Osteocyte (in vitro differentiated cells): ENCODE results near the gene SND1. TPM values are rescaled to one million over a fixed set of nuclear protein-coding genes. Genes with fewer than 3 reads are reported as not detected.

Experiments used
- DNase-seq: peaks from one replicate; pipeline ENCODE4 v3.0.0; 2021; ENCODE audit warnings: mixed read lengths; ENCODE audit not compliant: unreplicated experiment; ENCODE audit errors: extremely low spot score
- H3K27ac Mint-ChIP-seq: one replicate; pipeline ENCODE4 v1.8.0; 2021; ENCODE audit warnings: mild to moderate bottlenecking, mixed read lengths; ENCODE audit not compliant: unreplicated experiment
- H3K27me3 Mint-ChIP-seq: one replicate; pipeline ENCODE4 v1.8.0; 2021; ENCODE audit warnings: mixed read lengths; ENCODE audit not compliant: unreplicated experiment
- H3K36me3 Mint-ChIP-seq: one replicate; pipeline ENCODE4 v1.8.0; 2021; ENCODE audit warnings: mixed read lengths; ENCODE audit not compliant: unreplicated experiment
- H3K4me1 Mint-ChIP-seq: one replicate; pipeline ENCODE4 v1.8.0; 2021; ENCODE audit warnings: mixed read lengths; ENCODE audit not compliant: unreplicated experiment
- H3K4me3 Mint-ChIP-seq: one replicate; pipeline ENCODE4 v1.8.0; 2021; ENCODE audit warnings: mild to moderate bottlenecking, moderate library complexity, mixed read lengths; ENCODE audit not compliant: unreplicated experiment
- H3K9me3 Mint-ChIP-seq: one replicate; pipeline ENCODE4 v1.8.0; 2021; ENCODE audit warnings: mixed read lengths; ENCODE audit not compliant: unreplicated experiment
- total RNA-seq: library from RNA; stranded (reverse); gene quantifications from 2 replicates; pipeline ENCODE4 v1.2.1, GENCODE V29; 2021
- TF ChIP-seq, protein P1 (sequence below): fragments of 200-600 bp; sonication (generic); IDR thresholded peaks from 2 replicates; pipeline ENCODE4 v1.5.0; 2021; ENCODE audit warnings: antibody characterized with exemption, mild to moderate bottlenecking, moderate library complexity

SND1 gene
- total RNA-seq, 1 donor from 2014 or later = 229 TPM

DNA sequence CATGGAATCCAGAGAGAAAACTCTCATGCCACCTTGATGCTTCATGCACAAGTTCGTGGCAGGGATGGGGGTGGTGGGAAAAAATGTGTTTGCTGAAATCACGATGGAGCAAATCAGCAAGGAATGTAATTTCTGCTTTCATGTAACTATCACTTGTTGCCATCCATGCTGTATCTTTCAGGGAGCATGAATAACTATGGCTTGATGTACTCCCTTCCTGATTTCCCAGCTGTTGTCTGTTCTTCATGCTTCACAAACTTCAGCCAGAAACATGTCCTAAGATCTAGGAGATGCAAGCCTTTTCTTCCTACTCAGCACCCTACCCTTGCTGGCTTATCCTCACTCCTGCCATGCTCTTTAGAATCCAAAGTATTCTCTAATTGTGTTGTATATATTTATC, 315.3 kb downstream of the SND1 start:
- TF ChIP-seq, protein P1, sequence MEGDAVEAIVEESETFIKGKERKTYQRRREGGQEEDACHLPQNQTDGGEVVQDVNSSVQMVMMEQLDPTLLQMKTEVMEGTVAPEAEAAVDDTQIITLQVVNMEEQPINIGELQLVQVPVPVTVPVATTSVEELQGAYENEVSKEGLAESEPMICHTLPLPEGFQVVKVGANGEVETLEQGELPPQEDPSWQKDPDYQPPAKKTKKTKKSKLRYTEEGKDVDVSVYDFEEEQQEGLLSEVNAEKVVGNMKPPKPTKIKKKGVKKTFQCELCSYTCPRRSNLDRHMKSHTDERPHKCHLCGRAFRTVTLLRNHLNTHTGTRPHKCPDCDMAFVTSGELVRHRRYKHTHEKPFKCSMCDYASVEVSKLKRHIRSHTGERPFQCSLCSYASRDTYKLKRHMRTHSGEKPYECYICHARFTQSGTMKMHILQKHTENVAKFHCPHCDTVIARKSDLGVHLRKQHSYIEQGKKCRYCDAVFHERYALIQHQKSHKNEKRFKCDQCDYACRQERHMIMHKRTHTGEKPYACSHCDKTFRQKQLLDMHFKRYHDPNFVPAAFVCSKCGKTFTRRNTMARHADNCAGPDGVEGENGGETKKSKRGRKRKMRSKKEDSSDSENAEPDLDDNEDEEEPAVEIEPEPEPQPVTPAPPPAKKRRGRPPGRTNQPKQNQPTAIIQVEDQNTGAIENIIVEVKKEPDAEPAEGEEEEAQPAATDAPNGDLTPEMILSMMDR = no peak
- H3K27me3 Mint-ChIP-seq = no peaks in the 10 kb centered on the region
- no peak overlapping the region for H3K27ac Mint-ChIP-seq
- no peak overlapping the region for H3K4me3 Mint-ChIP-seq
- H3K4me1 Mint-ChIP-seq = no peaks in the 10 kb centered on the region
- no peak for DNase-seq
- H3K36me3 Mint-ChIP-seq = peaks cover 6% of the 10 kb centered on the region
- H3K9me3 Mint-ChIP-seq = no peaks in the 10 kb centered on the region

DNA sequence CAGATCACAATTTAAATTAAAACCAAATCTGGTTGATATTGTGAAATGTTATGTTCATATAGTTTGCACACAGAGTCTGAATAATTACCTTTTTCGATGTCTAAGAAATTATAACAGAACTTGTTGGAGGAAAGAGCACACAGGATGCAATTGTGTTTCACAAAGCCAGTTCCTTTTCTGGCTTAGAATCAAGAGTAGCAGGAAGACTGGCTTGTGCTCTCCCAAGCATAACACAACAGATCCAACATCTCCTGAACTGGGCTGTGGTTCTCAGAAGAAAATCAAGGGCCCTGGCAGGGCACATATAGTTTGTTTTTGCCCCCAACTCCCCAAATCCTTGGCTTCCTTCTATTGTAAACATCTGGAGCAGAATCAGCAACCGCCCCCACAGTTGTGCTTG, 316.6 kb downstream of the SND1 start:
- Mint-ChIP-seq H3K4me1 (no peaks in the 10 kb centered on the region), H3K4me3 (no peak overlapping the region), H3K27ac (no peak overlapping the region), H3K27me3 (no peaks in the 10 kb centered on the region), H3K36me3 (peaks cover 3% of the 10 kb centered on the region), H3K9me3 (no peaks in the 10 kb centered on the region)
- no peak for DNase-seq
- TF ChIP-seq, protein P1 = no peak

DNA sequence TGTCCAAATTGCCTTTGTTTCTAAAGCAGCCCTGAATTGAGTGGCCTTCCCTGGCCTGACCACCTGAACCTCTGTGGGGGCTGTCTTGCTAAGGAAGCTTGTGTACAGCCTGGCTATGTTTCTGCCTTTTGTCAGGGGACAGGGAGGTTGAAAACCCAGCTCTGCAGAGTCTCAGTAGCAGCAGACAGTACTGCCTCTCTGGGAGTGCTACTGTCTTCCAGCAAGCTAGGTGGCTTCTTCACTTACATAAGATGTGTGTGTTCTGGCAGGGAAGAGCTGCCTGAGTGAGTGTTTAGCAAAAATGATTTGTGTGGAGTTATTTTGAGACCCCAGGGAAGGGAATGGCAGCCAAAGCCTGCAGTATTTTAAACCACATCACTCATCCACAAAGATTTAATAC, 321.8 kb downstream of the SND1 start:
- no peak overlapping the region for H3K27ac Mint-ChIP-seq
- peaks cover 21% of the 10 kb centered on the region for H3K4me1 Mint-ChIP-seq
- no peak for DNase-seq
- no peak overlapping the region for H3K4me3 Mint-ChIP-seq
- H3K36me3 Mint-ChIP-seq = peaks cover 16% of the 10 kb centered on the region
- TF ChIP-seq, protein P1 = no peak
- peaks cover 9% of the 10 kb centered on the region for H3K9me3 Mint-ChIP-seq
- H3K27me3 Mint-ChIP-seq = no peaks in the 10 kb centered on the region

DNA sequence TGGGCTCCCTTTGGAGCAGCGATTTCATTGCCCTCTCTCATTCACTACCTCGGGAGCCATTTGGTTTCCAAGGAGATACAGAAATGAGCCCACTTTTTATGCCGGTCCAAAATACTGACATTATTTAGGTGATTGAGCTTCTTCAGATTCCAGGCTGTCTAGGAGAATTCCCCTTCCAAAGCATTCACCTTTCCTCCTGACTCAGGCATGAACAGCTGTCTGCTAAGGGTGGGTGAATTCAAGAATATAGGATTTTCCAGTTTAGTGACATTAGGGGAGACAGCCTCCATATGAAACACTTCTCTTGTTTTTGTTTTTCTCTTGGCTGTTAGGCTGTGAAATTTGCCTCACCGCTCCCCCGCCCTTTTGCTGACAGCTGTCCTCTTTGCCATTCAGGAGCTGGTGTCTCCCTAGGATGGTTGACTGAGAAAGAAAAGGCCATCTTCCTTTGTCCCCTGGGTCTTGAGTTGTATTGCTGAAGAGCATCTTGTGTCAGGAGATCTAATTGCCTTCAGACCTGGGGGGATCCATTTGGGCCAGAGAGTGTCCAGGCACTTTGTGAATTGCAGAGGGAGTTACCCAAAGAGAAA, 322.5 kb downstream of the SND1 start:
- Mint-ChIP-seq H3K36me3 (peaks cover 23% of the 10 kb centered on the region), H3K4me3 (no peak overlapping the region), H3K27me3 (no peaks in the 10 kb centered on the region), H3K4me1 (peaks cover 24% of the 10 kb centered on the region), H3K27ac (no peak overlapping the region), H3K9me3 (peaks cover 16% of the 10 kb centered on the region)
- TF ChIP-seq, protein P1 = no peak
- DNase-seq = no peak

DNA sequence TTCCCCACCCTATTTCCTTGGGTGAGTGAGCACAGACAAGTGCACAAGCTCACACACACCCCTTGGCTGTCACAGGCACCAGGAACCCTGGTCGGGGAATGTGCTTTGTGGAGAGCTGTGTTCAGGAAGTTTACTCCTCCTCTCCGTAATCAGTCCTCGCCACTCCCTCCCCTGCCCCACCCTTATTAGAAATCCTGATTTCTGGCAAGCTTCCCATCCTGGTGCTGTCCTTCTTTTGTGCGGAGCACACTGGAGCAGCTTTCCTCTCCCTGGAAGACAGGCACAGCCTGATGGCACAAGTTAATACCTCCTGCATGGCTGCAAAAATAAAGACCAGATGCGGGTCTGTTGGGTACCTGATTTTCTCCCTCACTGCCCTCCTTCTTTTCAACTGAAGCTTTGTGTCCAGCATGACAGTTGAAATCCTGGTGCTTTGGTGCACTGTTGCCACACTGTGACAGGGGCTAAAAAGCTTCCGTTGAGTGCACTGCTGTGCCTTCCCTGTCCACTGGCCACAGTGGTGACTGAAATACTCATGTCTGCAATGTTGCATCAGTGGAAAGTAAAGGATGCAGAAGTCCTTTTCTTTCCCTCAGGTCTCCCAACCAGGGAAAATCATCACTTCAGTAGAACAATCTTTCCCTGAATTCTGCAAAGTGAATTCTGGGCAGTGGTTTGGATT, 324.2 kb downstream of the SND1 start:
- Mint-ChIP-seq H3K36me3 (peaks cover 23% of the 10 kb centered on the region), H3K4me1 (peaks cover 26% of the 10 kb centered on the region), H3K9me3 (peaks cover 16% of the 10 kb centered on the region), H3K4me3 (no peak overlapping the region), H3K27me3 (no peaks in the 10 kb centered on the region), H3K27ac (peak overlapping the region; percentile 60)
- TF ChIP-seq, protein P1 = no peak
- no peak for DNase-seq
